OCI-M2 (cell line): Measurements from ENCODE around the gene LRRC37A.
"Not testable (repeated sequence)": the region's sequence is repeated elsewhere in the genome, so short reads cannot be mapped to it uniquely, and the experiment has no call there.

ENCODE experiments used
- DNase-seq: peaks from one replicate; lab custom pipeline; 2025; ENCODE audit not compliant: unreplicated experiment; lab: John Stamatoyannopoulos, UW

LRRC37A gene

DNA sequence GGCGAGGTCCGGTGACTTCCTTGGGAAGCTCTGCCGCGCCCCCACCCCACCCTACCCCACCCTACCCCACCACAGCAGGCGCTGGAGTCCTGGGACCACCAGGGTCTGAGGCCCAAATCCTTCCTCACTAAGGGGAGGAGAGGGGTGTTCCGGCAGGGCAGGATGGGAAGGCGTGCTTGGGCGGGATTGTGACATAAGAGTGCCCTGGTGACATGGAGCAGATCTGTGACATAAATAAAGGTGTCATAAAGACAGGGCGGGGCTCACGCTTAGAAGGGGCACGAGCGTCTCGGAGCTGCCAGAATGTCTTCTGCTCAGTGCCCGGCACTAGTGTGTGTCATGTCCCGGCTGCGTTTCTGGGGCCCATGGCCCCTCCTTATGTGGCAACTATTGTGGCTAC, at the start of gene LRRC37A:
TSS of gene LRRC37A (plus strand) at position 301 of the 400 bp plus-strand sequence. CDS start at position 304, 3 bp downstream.
- DNase-seq: not testable (repeated sequence)

DNA sequence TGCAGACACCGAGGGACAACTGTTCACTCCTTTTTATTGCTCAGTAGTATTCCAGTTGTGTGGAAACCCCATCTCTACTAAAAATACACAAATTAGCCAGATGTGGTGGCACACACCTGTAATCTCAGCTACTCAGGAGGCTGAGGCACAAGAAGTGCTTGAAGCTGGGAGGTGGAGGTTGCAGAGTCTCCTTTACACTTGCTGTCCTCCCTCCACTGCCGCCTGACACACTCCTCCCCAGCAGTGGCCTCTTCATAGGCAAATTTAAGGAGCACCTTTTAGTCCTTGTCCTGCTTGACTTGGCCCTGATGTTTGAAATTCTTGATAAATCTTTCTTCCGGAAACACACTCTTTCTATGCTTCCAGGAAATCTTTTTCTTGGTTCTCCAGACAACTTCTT, 45.8 kb upstream of the LRRC37A start:
- not testable (repeated sequence) for DNase-seq

DNA sequence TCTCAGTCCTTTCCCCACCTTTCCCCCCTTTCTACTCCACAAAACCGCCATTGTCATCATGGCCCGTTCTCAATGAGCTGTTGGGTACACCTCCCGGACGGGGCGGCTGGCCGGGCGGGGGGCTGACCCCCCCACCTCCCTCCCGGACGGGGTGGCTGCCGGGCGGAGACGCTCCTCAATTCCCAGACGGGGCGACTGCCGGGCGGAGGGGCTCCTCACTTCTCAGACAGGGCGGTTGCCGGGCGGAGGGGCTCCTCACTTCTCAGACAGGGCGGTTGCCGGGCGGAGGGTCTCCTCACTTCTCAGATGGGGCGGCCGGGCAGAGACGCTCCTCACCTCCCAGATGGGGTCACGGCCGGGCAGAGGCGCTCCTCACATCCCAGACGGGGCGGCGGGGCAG, 42.1 kb upstream of the LRRC37A start:
- DNase-seq: not testable (repeated sequence)

- not testable (repeated sequence) for DNase-seq
Measured at GRCh38 chr17:46253722-46254121, 41.2 kb upstream of the LRRC37A start.

- DNase-seq: not testable (repeated sequence)
Measured at GRCh38 chr17:46254215-46254614, 40.7 kb upstream of the LRRC37A start.

DNA sequence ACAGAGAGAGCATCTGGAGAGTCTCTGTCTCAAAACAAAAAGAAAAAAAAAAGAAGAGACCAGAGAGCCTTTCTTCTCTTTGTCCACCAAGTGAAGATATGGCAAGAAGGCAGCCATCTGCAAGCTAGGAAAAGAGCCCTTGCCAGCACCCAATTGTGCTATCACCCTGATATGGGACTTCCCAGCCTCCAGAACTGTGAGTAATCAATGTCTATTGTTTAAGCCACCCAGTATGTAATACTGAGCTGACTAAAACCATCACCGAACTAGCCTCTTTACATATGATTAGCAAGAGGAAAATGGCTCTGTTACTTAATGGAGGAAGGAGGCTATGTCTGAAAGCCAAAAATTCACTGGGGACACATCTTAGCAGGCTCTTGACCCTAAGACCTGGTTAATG, 38.6 kb upstream of the LRRC37A start:
- not testable (repeated sequence) for DNase-seq

DNA sequence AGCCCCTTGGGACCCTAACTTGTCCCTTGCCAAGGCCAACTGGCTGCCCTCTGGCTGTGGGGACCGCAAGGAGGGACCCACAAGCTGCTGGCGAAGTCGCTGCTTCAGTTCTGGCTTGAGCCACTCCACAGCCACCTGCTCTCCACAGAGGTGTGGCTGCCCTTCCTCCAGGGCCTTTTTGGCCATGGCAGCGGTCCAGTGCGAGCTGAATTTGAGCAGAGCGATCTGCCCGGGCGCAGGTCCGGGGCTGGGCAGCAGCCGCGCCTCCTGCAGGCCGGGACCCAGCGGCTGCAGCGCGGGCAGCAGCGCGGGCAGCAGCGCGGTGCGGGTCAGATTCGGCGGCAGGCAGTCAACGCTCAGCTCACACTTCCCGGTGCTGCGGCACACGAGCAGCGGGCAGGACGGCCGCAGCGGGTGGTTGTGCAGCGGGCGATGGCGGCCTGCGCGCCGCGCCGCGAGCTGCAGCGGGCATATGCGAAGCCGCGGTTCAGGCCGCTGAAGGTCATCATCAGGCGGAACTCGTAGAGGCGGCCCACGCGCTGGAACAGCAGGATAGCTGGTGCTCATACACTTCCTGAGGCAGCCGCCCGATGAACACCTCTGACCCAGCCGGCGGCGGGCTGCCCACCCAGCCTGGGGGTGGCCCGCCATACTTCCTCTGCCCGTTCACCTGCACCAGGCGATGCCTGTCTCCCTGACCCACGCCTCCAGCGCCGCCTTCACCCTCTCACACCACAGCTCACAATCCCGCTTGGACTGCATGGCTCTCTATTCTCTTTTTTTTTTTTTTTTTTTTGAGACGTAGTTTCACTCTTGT, 34.9 kb upstream of the LRRC37A start:
- DNase-seq: not testable (repeated sequence)

DNA sequence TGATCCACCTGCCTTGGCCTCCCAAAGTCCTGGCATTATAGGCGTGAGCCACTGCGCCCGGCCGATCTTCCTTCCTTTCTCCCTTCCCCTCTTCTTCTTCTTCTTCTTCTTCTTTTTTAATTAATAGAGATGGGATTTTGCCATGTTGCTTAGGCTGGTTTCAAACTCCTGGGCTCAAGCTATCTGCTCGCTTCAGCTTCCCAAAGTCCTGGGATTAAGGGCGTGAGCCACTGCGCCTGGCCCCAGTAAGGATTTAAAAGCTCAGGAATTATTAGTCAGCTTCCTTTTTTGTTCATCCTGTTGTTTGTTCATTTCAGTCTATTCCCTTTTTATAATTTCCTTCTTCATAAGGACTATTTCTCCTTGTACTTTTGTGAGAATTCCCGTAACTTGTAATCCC, 32.7 kb upstream of the LRRC37A start:
- no peak for DNase-seq

- no peak for DNase-seq
Measured at GRCh38 chr17:46264456-46265198, 30.3 kb upstream of the LRRC37A start.

DNA sequence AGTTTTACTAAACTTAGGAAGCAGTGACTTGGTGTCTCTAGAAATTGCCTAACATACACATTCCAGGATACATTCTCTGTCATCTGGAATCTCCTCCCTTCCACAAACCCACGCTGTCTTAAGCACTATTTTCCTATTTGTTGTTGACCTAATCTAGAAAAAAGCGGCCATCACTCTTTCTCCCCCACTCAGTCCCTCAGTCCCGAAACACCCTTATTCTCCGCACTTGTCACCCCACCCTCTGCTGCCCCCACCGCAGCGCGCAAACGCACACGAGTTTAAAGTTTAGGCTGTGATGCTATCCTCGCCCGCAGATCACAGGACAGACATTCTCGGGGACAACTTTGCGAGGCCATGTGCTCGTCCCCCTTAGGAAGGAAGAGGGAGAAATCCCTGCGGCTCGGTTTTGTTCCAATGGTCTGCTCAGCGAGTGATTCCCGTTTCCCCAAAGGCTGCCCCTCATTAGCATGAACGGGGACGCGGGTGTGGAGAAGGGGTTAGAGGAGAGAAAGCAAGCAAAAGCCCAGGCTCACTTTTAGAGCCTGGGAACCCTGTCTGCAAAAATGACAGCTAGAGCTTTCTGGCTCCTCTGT, 28.8 kb upstream of the LRRC37A start:
- not testable (repeated sequence) for DNase-seq

- no peak for DNase-seq
Measured at GRCh38 chr17:46266656-46267544, 28.0 kb upstream of the LRRC37A start.

- no peak for DNase-seq
Measured at GRCh38 chr17:46270032-46270431, 24.9 kb upstream of the LRRC37A start.

GRCh38 chr17:46273541-46274236, 21.2 kb upstream of the LRRC37A start:
- no peak for DNase-seq

DNA sequence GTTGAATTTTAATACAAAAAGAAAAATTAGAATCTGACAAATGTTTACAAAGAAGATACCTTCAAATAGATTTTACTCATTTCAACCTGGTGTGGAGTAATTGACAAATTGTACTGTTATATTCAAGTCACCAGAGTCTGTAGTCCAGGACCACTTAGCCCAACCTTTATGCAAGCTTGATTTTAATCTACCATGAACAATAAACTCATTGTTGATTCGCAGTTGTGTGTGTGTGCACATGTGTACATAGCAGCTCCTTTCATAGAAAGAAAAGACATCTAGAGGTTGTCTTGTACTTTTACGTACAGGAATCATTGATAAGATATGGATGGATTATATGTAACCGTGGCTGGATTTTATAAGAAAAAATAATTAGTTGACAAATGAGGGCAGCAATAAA, 20.7 kb upstream of the LRRC37A start:
- no peak for DNase-seq

- not testable (repeated sequence) for DNase-seq
Measured at GRCh38 chr17:46276728-46277479, 18.0 kb upstream of the LRRC37A start.

- DNase-seq: not testable (repeated sequence)
Measured at GRCh38 chr17:46281336-46281735, 13.6 kb upstream of the LRRC37A start.

GRCh38 chr17:46282635-46283034, 12.3 kb upstream of the LRRC37A start:
- not testable (repeated sequence) for DNase-seq

- not testable (repeated sequence) for DNase-seq
Measured at GRCh38 chr17:46284467-46284866, 10.5 kb upstream of the LRRC37A start.

- not testable (repeated sequence) for DNase-seq
Measured at GRCh38 chr17:46285500-46285899, 9.4 kb upstream of the LRRC37A start.
